Natural killer cell (primary cell): ENCODE results near the gene FOS. TPM values are rescaled to one million over a fixed set of nuclear protein-coding genes. Genes with fewer than 3 reads are reported as not detected.

Experiments
- ATAC-seq, 3 donors: fragments of 150-1000 bp in 2 of 3; fragments of 200-7000 bp in 1 of 3; cut with Tn5 transposase; 1 replicate in 1 of 3; 2 replicates in 2 of 3; pipeline ENCODE4 v1.10.0; 2021; ENCODE audit warnings: mild to moderate bottlenecking in 2 of 3, moderate library complexity in 2 of 3
- DNase-seq, 2 donors: peaks; one replicate each; pipeline versions ENCODE4 v3.0.0 to v3.0.0-alpha.2; 2013 to 2021; ENCODE audit warnings: mixed read lengths in 1 of 2
- H3K27ac ChIP-seq: one replicate; pipeline ENCODE4 v1.5.1; 2013; ENCODE audit warnings: mild to moderate bottlenecking, low read length
- H3K27me3 ChIP-seq: one replicate; pipeline ENCODE4 v1.6.1; 2013; ENCODE audit warnings: low read length; ENCODE audit not compliant: control insufficient read depth, insufficient read depth
- H3K36me3 ChIP-seq: one replicate; pipeline ENCODE4 v1.6.1; 2013; ENCODE audit warnings: low read length; ENCODE audit not compliant: control insufficient read depth, insufficient read depth
- H3K4me1 ChIP-seq: one replicate; pipeline ENCODE4 v1.6.1; 2013; ENCODE audit warnings: low read length; ENCODE audit not compliant: control insufficient read depth, insufficient read depth
- H3K4me3 ChIP-seq: one replicate; pipeline ENCODE4 v1.5.1; 2013; ENCODE audit warnings: low read length
- H3K9me3 ChIP-seq: one replicate; pipeline ENCODE4 v1.6.1; 2013; ENCODE audit warnings: low read length; ENCODE audit not compliant: control insufficient read depth, insufficient read depth
- H3K27ac Mint-ChIP-seq, 2 donors: one replicate each; pipeline ENCODE4 v1.8.0; 2022; ENCODE audit warnings: mild to moderate bottlenecking in 2 of 2, mixed read lengths in 2 of 2, moderate library complexity in 1 of 2
- H3K27me3 Mint-ChIP-seq, 2 donors: one replicate each; pipeline ENCODE4 v1.8.0; 2022; ENCODE audit warnings: low read depth in 2 of 2, mixed read lengths in 2 of 2
- H3K36me3 Mint-ChIP-seq: one replicate; pipeline ENCODE4 v1.8.0; 2022; ENCODE audit warnings: mixed read lengths
- H3K4me1 Mint-ChIP-seq, 2 donors: one replicate each; pipeline ENCODE4 v1.8.0; 2022; ENCODE audit warnings: mixed read lengths in 2 of 2
- H3K4me3 Mint-ChIP-seq: one replicate; pipeline ENCODE4 v1.8.0; 2022; ENCODE audit warnings: mild to moderate bottlenecking, moderate library complexity, mixed read lengths
- H3K9me3 Mint-ChIP-seq, 2 donors: one replicate each; pipeline ENCODE4 v1.8.0; 2022; ENCODE audit warnings: mixed read lengths in 2 of 2
- CTCF ChIP-seq: fragments of 200-600 bp; IDR thresholded peaks from one replicate; pipeline ENCODE4 v1.8.0; 2022; ENCODE audit warnings: antibody characterized with exemption
- WGBS: methylation state at CpG from one replicate; pipeline ENCODE4 v1.1.7; 2013; ENCODE audit warnings: missing lambda C conversion rate; ENCODE audit not compliant: insufficient coverage; 5-methylcytosine and 5-hydroxymethylcytosine counted together
- intact Hi-C: fragments of 100-400 bp; cut with micrococcal nuclease; formaldehyde crosslinking; loops from one replicate; pipeline ENCODE4 v1.14.2; 2022
- total RNA-seq, 4 donors: library from RNA; stranded (reverse); fragments of 120-200 nt in 1 of 4; gene quantifications; one replicate each; pipeline versions ENCODE4 v1.2.3 to v1.2.4, GENCODE V29; 2013 to 2022

The FOS gene
- total RNA-seq, 3 donors from 2014 or later (not counting 1 experiment from before 2014, with no cell fraction given), result 2,527 to 3,257 (median 3,104) TPM

- Mint-ChIP-seq H3K27me3 (peaks cover 0 to 6% of the 10 kb centered on the region in 2 donors), H3K4me3 (no peak overlapping the region), H3K9me3 (no peaks in the 10 kb centered on the region), H3K4me1 (peaks cover 15 to 18% of the 10 kb centered on the region in 2 donors), H3K36me3 (no peaks in the 10 kb centered on the region), H3K27ac (no peak overlapping the region)
- H3K27me3 ChIP-seq, result no peaks in the 10 kb centered on the region
- no peak overlapping the region for H3K27ac ChIP-seq
- 97% methylated on average over 3 of the region's 3 CpGs for WGBS
- DNase-seq (no peak), ATAC-seq (no peak)
- H3K9me3 ChIP-seq, result no peaks in the 10 kb centered on the region
- intact Hi-C loops, result no loop called here
- no peak overlapping the region for H3K4me3 ChIP-seq
- peaks cover 5% of the 10 kb centered on the region for H3K4me1 ChIP-seq
- no peaks in the 10 kb centered on the region for H3K36me3 ChIP-seq
- TF ChIP-seq CTCF, result no peak
These were observed 14.6 kb upstream of the FOS start for GRCh38 chr14:75264036-75264435.

- intact Hi-C loops, result no loop called here
- Histone ChIP-seq H3K4me3 (no peak overlapping the region), H3K27ac (no peak overlapping the region), H3K27me3 (no peaks in the 10 kb centered on the region), H3K9me3 (no peaks in the 10 kb centered on the region), H3K36me3 (no peaks in the 10 kb centered on the region), H3K4me1 (no peaks in the 10 kb centered on the region)
- Mint-ChIP-seq H3K27ac (peak overlapping the region in 1 of 2 donors; percentile 35), H3K4me1 (peaks cover 0 to 9% of the 10 kb centered on the region in 2 donors), H3K36me3 (no peaks in the 10 kb centered on the region), H3K4me3 (no peak overlapping the region), H3K9me3 (no peaks in the 10 kb centered on the region), H3K27me3 (peaks cover 4 to 8% of the 10 kb centered on the region in 2 donors)
- DNase-seq (no peak), ATAC-seq (no peak)
- no peak for TF ChIP-seq CTCF
- WGBS, result 95% methylated on average over 2 of the region's 3 CpGs
These were observed 11.4 kb upstream of the FOS start for GRCh38 chr14:75267141-75267721.

- Mint-ChIP-seq H3K27ac (no peak overlapping the region), H3K4me1 (peaks cover 7 to 17% of the 10 kb centered on the region in 2 donors), H3K36me3 (no peaks in the 10 kb centered on the region), H3K27me3 (peaks cover 4 to 8% of the 10 kb centered on the region in 2 donors), H3K9me3 (no peaks in the 10 kb centered on the region), H3K4me3 (no peak overlapping the region)
- Histone ChIP-seq H3K4me1 (peaks cover 7% of the 10 kb centered on the region), H3K36me3 (no peaks in the 10 kb centered on the region), H3K27me3 (no peaks in the 10 kb centered on the region), H3K4me3 (no peak overlapping the region), H3K27ac (no peak overlapping the region), H3K9me3 (no peaks in the 10 kb centered on the region)
- intact Hi-C loops, result no loop called here
- 82% methylated on average over 4 of the region's 7 CpGs for WGBS
- no peak for TF ChIP-seq CTCF
- ATAC-seq, result no peak
- DNase-seq, result no peak
These were observed 9.7 kb upstream of the FOS start for GRCh38 chr14:75268633-75269550.
